Liver (tissue), 3 donors: ENCODE data around the gene PITPNM2.

Experiments used
- ATF3 ChIP-seq: IDR thresholded peaks from 2 replicates; pipeline ENCODE4 v1.6.1; 2016; ENCODE audit warnings: antibody characterized with exemption
- CTCF ChIP-seq: fragments of 150-350 bp; IDR thresholded peaks from 2 replicates; pipeline ENCODE4 v1.5.1; 2017; ENCODE audit warnings: improper control_type of control experiment, low read depth, low read length; ENCODE audit not compliant: missing input control
- HNF4A ChIP-seq, 2 donors: conservative IDR thresholded peaks; 2 replicates each; pipeline ENCODE4 v1.6.1; 2016; ENCODE audit warnings: antibody characterized with exemption in 2 of 2, mild to moderate bottlenecking in 2 of 2
- HNF4G ChIP-seq: IDR thresholded peaks from 2 replicates; pipeline ENCODE4 v1.6.1; 2016; ENCODE audit warnings: antibody characterized with exemption
- MAX ChIP-seq: IDR thresholded peaks from 2 replicates; pipeline ENCODE4 v1.6.1; 2016; ENCODE audit warnings: antibody characterized with exemption
- RAD21 ChIP-seq, 2 donors: IDR thresholded peaks; 2 replicates each; pipeline ENCODE4 v1.6.1; 2016; ENCODE audit warnings: antibody characterized with exemption in 2 of 2, mild to moderate bottlenecking in 2 of 2
- TAF1 ChIP-seq: conservative IDR thresholded peaks from 2 replicates; pipeline ENCODE4 v1.6.1; 2016; ENCODE audit warnings: antibody characterized with exemption, mild to moderate bottlenecking
- YY1 ChIP-seq: IDR thresholded peaks from 2 replicates; pipeline ENCODE4 v1.6.1; 2016; ENCODE audit warnings: antibody characterized with exemption, mild to moderate bottlenecking
- donor health status: healthy.
- donor health status: healthy.

- TF ChIP-seq CTCF (no peak), HNF4A (conservative IDR thresholded peaks at IDR 0.05) (no peak), HNF4G (no peak), RAD21 (IDR thresholded peaks at IDR 0.05) (no peak), MAX (no peak), ATF3 (no peak), YY1 (no peak), TAF1 (no peak)
These were observed 32.4 kb downstream of the PITPNM2 start for GRCh38 chr12:123118497-123118896.
